Measurements from ENCODE around the gene ITFG1. TPM values are rescaled to one million over a fixed set of nuclear protein-coding genes. Genes with fewer than 3 reads are reported as not detected.

The ITFG1 gene
- total RNA-seq, 1 donor = 32.5 TPM

DNA sequence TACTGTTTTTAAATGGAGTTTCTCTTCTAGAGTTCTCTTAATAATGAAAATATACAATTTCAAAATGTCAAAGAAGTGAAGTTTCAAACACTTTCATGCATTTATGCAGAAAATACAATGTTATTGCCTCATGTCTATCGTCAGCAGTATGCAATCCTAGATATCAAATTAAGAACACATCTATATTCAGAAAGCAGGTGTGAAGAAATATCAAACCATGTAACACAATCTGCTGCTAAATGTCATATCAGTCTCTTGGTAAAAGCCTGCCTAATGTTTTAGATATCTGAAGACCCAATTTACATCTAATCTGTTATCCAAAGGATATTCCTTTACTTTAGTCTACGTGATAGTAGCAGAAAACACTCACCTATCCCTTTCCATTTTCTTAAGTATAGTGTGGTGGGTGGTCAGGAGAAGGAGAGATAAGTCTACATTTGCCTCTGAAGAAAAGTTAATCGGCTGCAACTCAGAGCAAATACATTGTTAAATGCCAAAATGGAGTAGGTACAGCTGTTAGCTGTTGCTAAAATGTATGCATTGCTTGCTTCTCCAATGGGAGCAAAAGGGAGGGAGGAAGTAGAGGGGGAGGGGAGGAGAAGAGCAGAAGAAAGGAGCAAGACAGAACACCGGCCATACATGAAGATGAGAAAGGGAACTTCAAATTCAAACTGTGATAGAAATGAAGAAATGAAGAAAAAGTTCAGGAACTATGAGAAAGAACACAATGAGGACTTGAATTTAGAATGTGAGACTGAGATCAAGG lies 64.9 kb downstream of the ITFG1 start:
- no peak overlapping the region for H3K4me3 ChIP-seq (ENCODE audit: low read length)
- peaks cover 11% of the 10 kb centered on the region for H3K4me1 ChIP-seq (ENCODE audit: insufficient read depth, low read length)
- H3K27me3 ChIP-seq (ENCODE audit: insufficient read depth, low read length) = no peaks in the 10 kb centered on the region
- H3K9me3 ChIP-seq (ENCODE audit: low read depth, low read length) = no peaks in the 10 kb centered on the region

DNA sequence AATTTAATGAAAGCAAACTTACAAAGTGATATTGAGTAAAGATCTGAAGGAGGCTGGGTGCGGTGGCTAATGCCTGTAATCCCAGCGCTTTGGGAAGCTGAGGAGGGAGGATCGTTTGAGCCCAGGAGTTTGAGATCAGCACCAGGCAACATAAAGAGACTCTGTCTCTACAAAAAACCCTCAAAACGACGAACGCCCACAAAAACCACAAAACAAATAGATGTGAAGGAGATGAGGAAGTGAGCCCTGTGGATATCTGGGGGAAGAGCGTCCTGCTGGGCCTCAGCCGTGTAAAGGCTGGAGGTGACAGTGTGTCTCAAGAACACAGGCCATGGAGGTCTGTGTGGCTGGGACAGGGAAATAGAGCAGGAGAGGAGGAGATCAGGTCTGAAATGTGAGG lies 68.8 kb downstream of the ITFG1 start:
- Histone ChIP-seq H3K9me3 (ENCODE audit: low read depth, low read length) (no peaks in the 10 kb centered on the region), H3K4me3 (ENCODE audit: low read length) (no peak overlapping the region), H3K4me1 (ENCODE audit: insufficient read depth, low read length) (peaks cover 11% of the 10 kb centered on the region), H3K27me3 (ENCODE audit: insufficient read depth, low read length) (no peaks in the 10 kb centered on the region)

DNA sequence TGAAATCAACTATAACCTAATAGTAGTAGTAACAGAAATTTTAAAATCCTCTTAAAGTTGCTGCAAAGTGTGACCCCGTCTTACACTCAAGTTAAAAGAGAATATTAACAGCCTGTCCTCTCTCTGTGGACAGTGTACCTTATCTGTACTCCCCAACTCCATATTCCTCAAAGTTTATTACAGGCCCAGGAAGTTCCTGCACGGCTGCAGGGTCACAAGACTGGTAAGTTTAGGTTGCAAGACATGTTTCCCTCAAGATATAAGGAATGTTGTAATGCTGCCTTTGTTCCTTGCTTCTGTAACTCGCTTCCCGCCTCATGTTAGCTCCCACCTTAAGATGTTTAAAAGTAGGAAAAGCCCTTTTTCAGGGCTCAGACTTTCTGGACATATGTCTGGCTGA lies 72.2 kb downstream of the ITFG1 start:
- peaks cover 7% of the 10 kb centered on the region for H3K4me1 ChIP-seq (ENCODE audit: insufficient read depth, low read length)
- H3K27me3 ChIP-seq (ENCODE audit: insufficient read depth, low read length) = no peaks in the 10 kb centered on the region
- no peak overlapping the region for H3K4me3 ChIP-seq (ENCODE audit: low read length)
- H3K9me3 ChIP-seq (ENCODE audit: low read depth, low read length) = no peaks in the 10 kb centered on the region

DNA sequence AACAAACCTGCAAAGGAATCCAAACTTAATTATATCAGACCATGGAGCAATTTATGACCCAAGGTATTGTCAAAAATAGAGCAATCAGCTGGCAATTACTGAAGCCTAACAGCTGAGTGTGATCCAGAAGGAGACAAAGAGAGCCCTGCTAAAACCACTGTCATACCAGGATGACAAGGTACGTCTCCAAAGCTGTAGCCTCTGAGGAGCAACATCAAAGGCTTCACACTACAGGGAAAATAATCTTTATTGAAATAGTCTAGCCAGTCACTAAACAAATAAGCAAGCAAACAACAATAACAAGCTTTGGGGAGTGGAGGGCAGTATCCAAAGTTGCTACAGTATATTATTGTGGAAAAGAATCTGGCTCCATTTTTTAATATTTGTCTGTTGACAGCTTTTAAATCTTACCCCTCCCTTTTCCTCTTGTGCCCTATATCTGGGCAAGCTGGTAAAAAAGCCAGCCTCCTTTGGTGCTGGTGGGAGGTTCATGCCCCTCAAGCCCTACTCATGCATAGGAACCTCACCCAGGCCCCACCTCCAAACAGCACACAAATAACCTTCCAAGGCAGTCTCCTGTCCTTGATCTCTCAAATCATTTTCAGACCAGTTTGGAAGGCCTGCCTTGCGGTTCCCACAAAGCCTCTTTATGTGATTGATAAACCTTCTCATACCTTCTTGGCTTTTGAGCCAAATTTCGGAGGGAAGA lies 73.7 kb downstream of the ITFG1 start:
- Histone ChIP-seq H3K4me1 (ENCODE audit: insufficient read depth, low read length) (peaks cover 4% of the 10 kb centered on the region), H3K27me3 (ENCODE audit: insufficient read depth, low read length) (no peaks in the 10 kb centered on the region), H3K4me3 (ENCODE audit: low read length) (no peak overlapping the region), H3K9me3 (ENCODE audit: low read depth, low read length) (no peaks in the 10 kb centered on the region)

DNA sequence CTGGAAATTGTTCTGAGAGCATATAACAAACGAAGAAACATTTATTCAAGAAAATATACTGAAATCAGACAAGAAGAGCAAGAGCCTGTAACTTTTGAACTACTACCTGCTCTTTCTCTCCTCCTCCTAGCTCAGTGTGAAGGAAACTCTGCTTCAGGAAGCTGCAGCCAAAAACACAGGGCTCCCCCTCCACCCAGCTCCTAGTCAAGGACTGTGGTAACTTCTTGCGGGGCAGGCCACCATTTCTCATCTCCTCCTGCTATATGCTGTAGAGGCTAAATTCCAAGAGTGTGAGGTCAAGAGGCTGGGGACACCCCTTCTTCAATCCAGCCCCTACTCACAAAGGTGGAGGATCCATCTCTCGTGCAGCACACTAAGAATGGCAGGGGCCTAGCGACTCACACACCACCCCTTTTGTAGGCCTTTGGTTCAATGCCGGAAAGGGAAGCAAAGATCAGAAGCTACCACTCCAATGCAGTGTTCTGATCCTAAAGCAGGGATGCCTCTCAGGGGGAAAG lies 74.6 kb downstream of the ITFG1 start:
- H3K9me3 ChIP-seq (ENCODE audit: low read depth, low read length) = no peaks in the 10 kb centered on the region
- H3K4me3 ChIP-seq (ENCODE audit: low read length) = no peak overlapping the region
- no peaks in the 10 kb centered on the region for H3K4me1 ChIP-seq (ENCODE audit: insufficient read depth, low read length)
- H3K27me3 ChIP-seq (ENCODE audit: insufficient read depth, low read length) = no peaks in the 10 kb centered on the region

DNA sequence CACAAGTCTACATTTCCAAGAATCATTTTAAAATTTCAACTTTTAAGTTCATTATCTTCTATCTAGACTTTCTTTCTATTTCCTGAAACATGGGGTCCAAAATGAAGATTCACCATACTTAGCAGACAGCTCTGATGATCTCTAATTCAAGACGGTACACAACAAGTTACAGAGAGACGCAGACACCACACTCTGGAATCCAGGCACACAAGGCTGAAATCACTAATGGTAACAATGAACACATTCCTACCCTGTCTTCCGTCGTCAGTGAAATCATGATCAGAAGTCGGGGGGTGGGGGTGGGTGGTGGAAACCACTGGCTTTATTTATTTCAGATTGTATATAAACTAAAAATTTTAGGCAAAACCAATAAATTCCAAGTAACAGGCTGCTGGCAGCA lies 78.5 kb downstream of the ITFG1 start:
- Histone ChIP-seq H3K4me1 (ENCODE audit: insufficient read depth, low read length) (no peaks in the 10 kb centered on the region), H3K27me3 (ENCODE audit: insufficient read depth, low read length) (no peaks in the 10 kb centered on the region), H3K9me3 (ENCODE audit: low read depth, low read length) (no peaks in the 10 kb centered on the region), H3K4me3 (ENCODE audit: low read length) (no peak overlapping the region)

DNA sequence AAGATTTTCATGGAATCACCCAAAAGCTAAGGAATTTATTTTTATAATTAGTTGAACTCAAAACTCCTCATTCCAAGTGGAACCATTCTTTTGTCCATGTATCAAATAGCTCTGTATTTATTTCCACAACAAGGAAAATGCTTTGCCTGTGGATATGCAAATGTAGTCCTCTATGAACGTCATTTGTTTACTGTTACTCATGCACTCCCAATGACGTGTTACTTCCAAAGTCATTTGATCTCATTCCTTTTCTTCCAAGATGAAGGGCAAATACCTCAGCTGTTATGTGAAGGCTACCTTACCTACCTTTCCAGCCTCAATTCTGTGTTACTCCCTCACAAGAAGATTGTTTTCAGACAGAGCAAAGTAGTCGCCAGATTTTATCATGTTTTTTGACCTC lies 83.7 kb downstream of the ITFG1 start:
- Histone ChIP-seq H3K4me1 (ENCODE audit: insufficient read depth, low read length) (no peaks in the 10 kb centered on the region), H3K9me3 (ENCODE audit: low read depth, low read length) (no peaks in the 10 kb centered on the region), H3K4me3 (ENCODE audit: low read length) (no peak overlapping the region), H3K27me3 (ENCODE audit: insufficient read depth, low read length) (no peaks in the 10 kb centered on the region)

DNA sequence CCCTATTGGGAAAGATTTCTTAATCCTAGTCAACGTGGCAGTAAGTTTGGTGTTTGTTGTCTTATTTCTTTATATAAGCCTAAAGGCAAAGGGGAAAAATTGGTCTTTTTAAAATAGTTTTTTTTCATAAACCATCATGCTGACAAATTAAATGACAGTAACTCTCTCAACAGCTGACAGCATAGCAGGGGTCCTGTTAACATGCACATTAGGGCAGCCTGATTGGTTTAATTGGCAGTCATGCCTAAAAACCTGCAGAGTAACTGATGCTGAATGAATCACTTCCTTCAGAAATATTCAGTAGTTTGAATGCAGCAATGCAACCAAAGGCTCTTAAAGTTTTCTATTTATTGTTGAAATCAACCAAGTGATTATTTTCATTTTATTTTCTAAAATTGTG lies 85.4 kb downstream of the ITFG1 start:
- no peaks in the 10 kb centered on the region for H3K9me3 ChIP-seq (ENCODE audit: low read depth, low read length)
- no peaks in the 10 kb centered on the region for H3K4me1 ChIP-seq (ENCODE audit: insufficient read depth, low read length)
- H3K4me3 ChIP-seq (ENCODE audit: low read length) = no peak overlapping the region
- H3K27me3 ChIP-seq (ENCODE audit: insufficient read depth, low read length) = no peaks in the 10 kb centered on the region

DNA sequence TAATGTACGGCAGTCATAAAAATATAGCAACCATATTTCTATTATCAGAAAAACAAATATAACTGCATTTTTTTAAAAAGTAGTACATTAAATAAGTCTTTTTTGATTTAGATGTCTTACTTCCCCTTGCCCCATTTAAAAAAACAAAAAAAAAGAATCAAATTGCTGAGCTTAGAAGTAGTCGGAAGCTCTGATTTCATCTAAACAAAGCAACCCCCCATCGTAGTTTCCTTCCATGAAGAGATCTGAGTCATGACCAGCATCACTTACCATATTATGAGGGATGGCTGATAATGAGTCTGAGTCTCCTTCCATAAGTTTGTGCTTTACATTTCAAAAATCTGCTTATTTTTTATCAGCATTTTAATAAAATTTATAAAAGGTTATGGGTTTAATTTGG lies 86.2 kb downstream of the ITFG1 start:
- Histone ChIP-seq H3K27me3 (ENCODE audit: insufficient read depth, low read length) (no peaks in the 10 kb centered on the region), H3K4me3 (ENCODE audit: low read length) (no peak overlapping the region), H3K4me1 (ENCODE audit: insufficient read depth, low read length) (no peaks in the 10 kb centered on the region), H3K9me3 (ENCODE audit: low read depth, low read length) (no peaks in the 10 kb centered on the region)

DNA sequence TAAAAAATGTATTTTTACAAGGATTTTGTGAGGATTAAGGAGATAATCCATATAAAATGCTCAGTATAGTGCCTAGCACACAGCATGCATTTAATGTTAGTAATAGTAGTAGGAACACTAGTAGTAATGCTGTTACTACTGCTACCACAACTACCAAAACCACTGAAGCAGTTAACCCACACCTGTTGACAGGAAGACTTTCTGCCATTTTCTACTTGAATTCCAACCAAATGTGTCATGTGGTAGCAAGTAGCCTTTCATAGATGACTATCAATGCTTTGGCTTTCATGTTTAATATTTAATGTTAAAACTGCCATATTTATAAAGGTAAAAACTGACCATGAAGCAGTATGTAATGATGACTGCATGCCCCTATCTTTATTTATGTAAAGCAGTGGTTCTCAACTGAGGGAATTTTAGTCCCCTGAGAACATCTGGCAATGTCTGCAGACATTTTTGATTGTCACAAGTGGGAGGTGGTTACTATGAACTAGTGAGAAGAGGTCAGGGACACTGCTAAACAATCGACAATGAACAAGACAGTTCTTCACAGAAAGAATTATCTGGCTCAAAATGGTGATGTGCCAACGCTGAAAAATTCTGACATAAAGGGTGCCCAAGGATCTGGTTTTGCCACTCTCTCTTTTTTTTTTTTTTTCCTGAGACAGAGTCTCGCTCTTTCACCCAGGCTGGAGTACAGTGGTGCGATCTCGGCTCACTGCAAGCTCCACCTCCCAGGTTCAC lies 89.4 kb downstream of the ITFG1 start:
- Histone ChIP-seq H3K9me3 (ENCODE audit: low read depth, low read length) (no peaks in the 10 kb centered on the region), H3K27me3 (ENCODE audit: insufficient read depth, low read length) (no peaks in the 10 kb centered on the region), H3K4me3 (ENCODE audit: low read length) (no peak overlapping the region), H3K4me1 (ENCODE audit: insufficient read depth, low read length) (no peaks in the 10 kb centered on the region)

DNA sequence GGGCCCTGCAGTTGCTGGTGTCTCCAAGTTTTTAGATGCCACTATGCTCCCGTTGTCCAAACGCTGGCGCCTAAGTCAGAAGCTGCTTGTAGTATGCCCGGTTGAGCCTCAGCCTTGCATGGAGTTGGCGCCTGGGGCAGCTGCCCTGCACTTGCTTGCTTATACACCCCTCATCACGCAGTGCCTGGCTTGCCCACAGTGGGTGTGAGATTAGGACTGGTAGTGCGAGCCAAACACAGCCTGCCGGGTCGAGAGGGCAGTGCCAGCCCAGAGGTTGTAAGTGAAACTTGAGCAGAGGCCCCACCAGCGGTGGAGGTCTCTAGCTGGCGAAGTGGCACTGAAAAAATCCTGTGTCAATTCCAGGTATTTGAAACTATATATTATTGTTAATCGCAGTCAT lies 90.3 kb downstream of the ITFG1 start:
- Histone ChIP-seq H3K4me1 (ENCODE audit: insufficient read depth, low read length) (no peaks in the 10 kb centered on the region), H3K4me3 (ENCODE audit: low read length) (no peak overlapping the region), H3K27me3 (ENCODE audit: insufficient read depth, low read length) (no peaks in the 10 kb centered on the region), H3K9me3 (ENCODE audit: low read depth, low read length) (no peaks in the 10 kb centered on the region)

DNA sequence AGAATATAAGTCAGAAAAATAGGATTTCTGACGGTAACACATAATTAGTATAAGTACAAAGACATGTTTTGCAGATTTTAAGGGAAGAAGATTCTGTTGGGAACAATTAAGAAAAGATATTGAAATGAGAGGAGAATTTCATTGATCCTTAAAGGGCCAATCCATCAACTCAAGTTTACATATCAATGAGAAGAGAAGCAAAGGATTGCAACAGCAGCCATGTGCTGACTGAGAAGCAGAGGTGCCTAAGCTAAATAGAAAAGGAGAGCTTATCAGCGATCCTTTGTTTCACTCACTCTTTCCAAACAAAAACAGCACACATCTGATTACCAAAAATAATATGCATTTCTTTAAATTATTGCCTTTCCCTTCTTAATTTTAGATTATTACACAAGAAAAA lies 94.6 kb downstream of the ITFG1 start:
- Histone ChIP-seq H3K27me3 (ENCODE audit: insufficient read depth, low read length) (no peaks in the 10 kb centered on the region), H3K4me3 (ENCODE audit: low read length) (no peak overlapping the region), H3K9me3 (ENCODE audit: low read depth, low read length) (no peaks in the 10 kb centered on the region)

DNA sequence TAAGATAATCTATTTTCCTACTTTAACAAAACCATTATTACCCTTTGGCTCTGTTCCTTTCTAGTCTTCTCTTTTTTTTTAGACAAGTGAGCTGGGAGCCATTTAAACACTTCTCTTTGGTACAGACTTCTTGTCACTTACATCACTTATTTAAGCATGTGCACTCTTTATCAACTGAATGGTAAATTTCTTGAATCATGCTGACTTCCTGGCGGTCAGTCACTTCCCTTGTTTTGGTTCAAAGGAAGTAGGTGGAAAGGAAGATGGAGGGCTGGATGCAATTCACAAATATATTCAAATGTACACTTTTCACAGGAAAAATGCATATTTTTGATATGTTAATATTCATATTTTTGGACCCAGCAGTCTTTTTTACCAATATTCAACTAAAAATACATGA lies 97.1 kb downstream of the ITFG1 start:
- no peaks in the 10 kb centered on the region for H3K27me3 ChIP-seq (ENCODE audit: insufficient read depth, low read length)
- H3K4me1 ChIP-seq (ENCODE audit: insufficient read depth, low read length) = no peaks in the 10 kb centered on the region
- H3K9me3 ChIP-seq (ENCODE audit: low read depth, low read length) = no peaks in the 10 kb centered on the region
- no peak overlapping the region for H3K4me3 ChIP-seq (ENCODE audit: low read length)

More for the DNA sequence above, 94.6 kb downstream of the ITFG1 start:
- H3K4me1 ChIP-seq (ENCODE audit: insufficient read depth, low read length) = no peaks in the 10 kb centered on the region

DNA sequence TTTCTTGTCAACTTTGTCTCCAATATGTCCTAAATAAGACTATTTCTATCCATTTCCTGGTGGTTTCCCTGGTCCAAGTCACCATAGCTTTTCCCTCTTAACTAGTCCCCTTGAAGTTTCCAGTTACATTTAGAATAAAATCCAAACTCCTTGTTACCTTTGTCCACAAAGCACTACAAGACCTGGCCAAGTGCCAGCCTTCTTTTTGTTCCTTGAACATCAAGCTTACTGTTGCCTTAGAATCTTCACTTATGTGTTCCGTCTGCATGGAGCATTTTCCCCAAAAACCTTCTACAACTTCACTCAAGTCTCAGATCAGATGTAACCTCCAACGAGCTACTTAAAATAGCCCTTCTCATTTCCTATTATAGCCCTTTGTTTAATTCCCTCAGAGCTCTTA lies 101.4 kb downstream of the ITFG1 start:
- Histone ChIP-seq H3K4me1 (ENCODE audit: insufficient read depth, low read length) (no peaks in the 10 kb centered on the region), H3K9me3 (ENCODE audit: low read depth, low read length) (no peaks in the 10 kb centered on the region), H3K27me3 (ENCODE audit: insufficient read depth, low read length) (no peaks in the 10 kb centered on the region)

DNA sequence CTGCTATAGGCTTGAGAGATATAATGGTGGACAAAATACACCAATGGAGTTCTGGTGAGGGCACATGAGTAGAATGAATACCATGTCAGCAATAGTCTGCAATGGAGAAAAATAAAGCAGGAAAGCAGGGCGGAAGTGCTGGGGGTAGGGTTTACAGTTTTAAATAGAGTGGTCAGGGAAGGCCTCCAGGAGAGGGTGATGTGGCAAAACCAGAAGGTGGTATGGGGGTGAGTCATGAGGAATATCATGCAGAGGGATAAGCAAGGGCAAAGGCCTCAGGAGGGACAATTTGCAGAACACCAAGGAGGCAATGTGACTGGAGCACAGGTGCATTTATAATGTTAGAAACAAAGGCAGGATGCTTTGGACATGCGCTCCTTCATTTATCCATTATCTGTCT lies 102.0 kb downstream of the ITFG1 start:
- Histone ChIP-seq H3K4me3 (ENCODE audit: low read length) (no peak overlapping the region), H3K9me3 (ENCODE audit: low read depth, low read length) (no peaks in the 10 kb centered on the region), H3K27me3 (ENCODE audit: insufficient read depth, low read length) (no peaks in the 10 kb centered on the region), H3K4me1 (ENCODE audit: insufficient read depth, low read length) (no peaks in the 10 kb centered on the region)

More for the DNA sequence above, 101.4 kb downstream of the ITFG1 start:
- no peak overlapping the region for H3K4me3 ChIP-seq (ENCODE audit: low read length)
